ENCODE measurements around the gene FTH1. TPM values are rescaled to one million over a fixed set of nuclear protein-coding genes. Genes with fewer than 3 reads are reported as not detected.
A peak's percentile ranks its signal among the peaks of the same experiment; 100 is the strongest.

Gene FTH1
- total and polyA plus RNA-seq, 2 of the 8 experiments (the other 6 are each of a cell fraction or from before 2014, with no cell fraction given) = 1,153 to 1,461 TPM

DNA sequence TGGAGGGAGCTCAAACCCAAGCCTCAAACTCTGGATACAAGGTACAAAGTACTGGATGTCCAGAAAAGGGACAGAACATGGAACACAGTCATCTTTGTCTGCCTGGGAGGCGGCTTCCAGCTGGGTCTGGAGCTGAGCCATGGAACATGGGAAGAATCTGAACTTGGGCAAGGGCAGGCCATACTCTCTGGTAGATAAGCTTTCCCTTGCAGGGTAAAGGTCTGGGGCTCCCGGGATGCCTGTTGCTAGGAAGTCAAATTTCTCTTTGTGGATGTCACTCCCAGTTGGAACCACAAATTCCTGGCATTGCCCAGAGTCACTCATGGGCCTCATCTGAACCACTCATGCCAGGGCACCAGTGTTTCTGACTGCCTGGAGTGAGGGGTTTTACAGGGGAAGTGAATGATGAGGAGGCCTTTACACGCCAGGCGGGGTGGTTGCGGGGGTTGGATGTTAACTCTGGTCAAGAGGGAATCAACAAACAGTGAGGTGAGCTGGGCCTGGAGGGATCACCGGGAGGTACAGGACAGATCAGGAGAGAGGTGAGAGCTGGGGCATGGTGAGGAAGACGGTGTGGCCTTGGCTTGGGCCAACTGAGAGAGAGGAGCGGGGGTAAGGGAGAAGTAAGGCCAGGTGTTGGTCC, 5.7 kb downstream of the FTH1 start:
- no peaks in the 10 kb centered on the region for H3K4me1 ChIP-seq (replicated peaks in 1 of 4; ENCODE audit: control insufficient read depth in 3 of 4, insufficient read depth in 4 of 4, low read length in 3 of 4)
- H3K23ac ChIP-seq (ENCODE audit: insufficient read length) = no peak overlapping the region
- no peak overlapping the region for H2BK15ac ChIP-seq (ENCODE audit: low read length)
- H3K27ac ChIP-seq (ENCODE audit: low read depth, low read length) = no peak overlapping the region
- CTCF ChIA-PET (ENCODE audit: partially characterized antibody) = interaction anchor here (0.6 to 6.0 kb wide), 14 partner anchors 12 to 164 kb away, joined by 3 to 38 read pairs (median 4); no protein-coding TSS in a partner anchor
- WGBS, 2 experiments (ENCODE audit: extremely low coverage in 1 of 2, insufficient coverage in 1 of 2, insufficient read length in 1 of 2, insufficient replicate concordance in 2 of 2, low coverage in 1 of 2, low lambda C conversion rate in 2 of 2, missing lambda C conversion rate in 1 of 2) = 94% methylated on average over 8 of the region's 8 CpGs; no CpG with 5 or more reads in 1 of the 2 experiments
- H4K91ac ChIP-seq (replicated peaks; ENCODE audit: insufficient read length, low read length) = no peak overlapping the region
- H3K23me2 ChIP-seq (ENCODE audit: low read depth, low read length) = peaks cover under 1% of the 10 kb centered on the region; the same call in 1 of the 2 replicates
- H3K14ac ChIP-seq (ENCODE audit: insufficient read length) = no peak overlapping the region
- H3K79me1 ChIP-seq (ENCODE audit: low read depth, low read length) = peaks cover 2% of the 10 kb centered on the region
- no peak overlapping the region for H3K18ac ChIP-seq (ENCODE audit: extremely low read depth, low read length)
- H3K4me2 ChIP-seq (ENCODE audit: insufficient read depth in 1 of 2, low read depth in 2 of 2, low read length in 2 of 2) = no peak overlapping the region
- no peak for FAIRE-seq
- no peak overlapping the region for H2BK20ac ChIP-seq (ENCODE audit: low read length)
- H2BK120ac ChIP-seq (replicated peaks; ENCODE audit: low read depth, low read length) = no peak overlapping the region
- H3K27me3 ChIP-seq (replicated peaks in 1 of 4; ENCODE audit: control insufficient read depth in 3 of 4, extremely low read depth in 1 of 4, insufficient read depth in 3 of 4, low read length in 3 of 4) = peaks cover 0 to 1% (median 0%) of the 10 kb centered on the region in 4 experiments; a peak in 2 of 7 replicates
- no peak overlapping the region; the same call in 1 of the 2 replicates for H2BK5ac ChIP-seq (ENCODE audit: low read depth, low read length)
- H2BK12ac ChIP-seq (ENCODE audit: low read depth, low read length) = no peak overlapping the region
- POLR2A ChIA-PET (ENCODE audit: partially characterized antibody) = interaction anchor here (1.1 to 25.7 kb wide), 12 partner anchors 2 to 146 kb away, joined by 3 to 458 read pairs (median 4); partner anchors contain the start of genes BEST1 and FTH1
- peaks cover 7 to 18% of the 10 kb centered on the region in 2 experiments for H4K20me1 ChIP-seq (replicated peaks in 1 of 2; ENCODE audit: control insufficient read depth in 1 of 2, insufficient read depth in 2 of 2, low read length in 2 of 2)
- H3K36me3 ChIP-seq (ENCODE audit: control insufficient read depth in 2 of 4, insufficient read depth in 4 of 4, low read length in 3 of 4) = peaks cover 14 to 29% (median 28%) of the 10 kb centered on the region in 4 experiments; a peak in 7 of 8 replicates
- no peak overlapping the region for H3K56ac ChIP-seq (replicated peaks; ENCODE audit: insufficient read length, low read depth, low read length)
- H3K4ac ChIP-seq (replicated peaks; ENCODE audit: insufficient read length, low read depth, low read length) = no peak overlapping the region
- peak overlapping the region; percentile 84; the same call in 1 of the 2 replicates for H2AK5ac ChIP-seq (ENCODE audit: low read depth, low read length)
- no peak overlapping the region; the same call in 1 of the 2 replicates for H4K8ac ChIP-seq (ENCODE audit: extremely low read depth, insufficient read depth, low read length)
- no peak overlapping the region for H4K5ac ChIP-seq (ENCODE audit: insufficient read length, low read depth, low read length)
- no peak overlapping the region for H3K9ac ChIP-seq (replicated peaks in 1 of 4; ENCODE audit: extremely low read depth in 1 of 4, low read depth in 3 of 4, low read length in 3 of 4)
- no peak overlapping the region for H2AFZ ChIP-seq (ENCODE audit: low read length)
- no peak overlapping the region for H3K4me3 ChIP-seq (ENCODE audit: extremely low read depth in 1 of 4, insufficient read depth in 2 of 4, low read depth in 3 of 4, low read length in 4 of 4)
- no peak for DNase-seq (ENCODE audit: low read depth in 1 of 2, low spot score in 2 of 2)
- H3K79me2 ChIP-seq (ENCODE audit: control insufficient read depth in 1 of 2, insufficient read depth in 2 of 2, low read length in 2 of 2) = peaks cover 11 to 18% of the 10 kb centered on the region in 2 experiments
- H3K9me3 ChIP-seq (ENCODE audit: insufficient read depth in 2 of 2, low read depth in 1 of 2, low read length in 1 of 2) = no peaks in the 10 kb centered on the region
- TF ChIP-seq ASH2L (IDR thresholded peaks at IDR 0.05; ENCODE audit: low read length) (no peak), KDM4A (IDR thresholded peaks at IDR 0.05; ENCODE audit: low read depth, low read length, severe bottlenecking) (no peak), ZNF274 (IDR thresholded peaks at IDR 0.05; ENCODE audit: borderline replicate concordance, extremely low read depth, low read length) (no peak), EGR1 (IDR thresholded peaks at IDR 0.05; ENCODE audit: borderline replicate concordance, low read depth, low read length) (no peak)

Measured in H1 (cell line).